ENCODE results near the gene SYP. TPM values are rescaled to one million over a fixed set of nuclear protein-coding genes. Genes with fewer than 3 reads are reported as not detected.

SYP gene
- polyA plus RNA-seq, 3 donors from 2014 or later = 0.29 to 0.43 TPM; not detected in 1

- no peaks in the 10 kb centered on the region for H3K9me3 Mint-ChIP-seq
- no peak overlapping the region for H3K27ac Mint-ChIP-seq
- H3K4me1 Mint-ChIP-seq = peaks cover 11 to 16% of the 10 kb centered on the region in 2 donors
- no peaks in the 10 kb centered on the region for H3K36me3 Mint-ChIP-seq
- no peak for DNase-seq
- H3K27me3 Mint-ChIP-seq (ENCODE audit: low read depth in 3 of 3) = peaks cover 3 to 6% (median 4%) of the 10 kb centered on the region in 3 donors
- H3K4me3 Mint-ChIP-seq = peak overlapping the region in 2 of 5 donors; percentile 33 to 45
Measured at GRCh38 chrX:49192722-49193328, 7.2 kb downstream of the SYP start.

GRCh38 chrX:49191574-49192011 lies 8.4 kb downstream of the SYP start:
- Mint-ChIP-seq H3K36me3 (no peaks in the 10 kb centered on the region), H3K27me3 (ENCODE audit: low read depth in 3 of 3) (peaks cover 2 to 6% (median 4%) of the 10 kb centered on the region in 3 donors), H3K4me3 (peak overlapping the region; percentile 85 to 95 (median 90)), H3K9me3 (no peaks in the 10 kb centered on the region), H3K27ac (peak overlapping the region; percentile 40 to 94 (median 84)), H3K4me1 (peaks cover 11 to 16% of the 10 kb centered on the region in 2 donors)
- no peak for DNase-seq

GRCh38 chrX:49190821-49191573 lies 9.0 kb downstream of the SYP start:
- Mint-ChIP-seq H3K4me3 (peak overlapping the region; percentile 85 to 95 (median 90)), H3K27ac (peak overlapping the region; percentile 80 to 94 (median 92)), H3K4me1 (peaks cover 11 to 16% of the 10 kb centered on the region in 2 donors)

GRCh38 chrX:49189606-49190005 lies 10.4 kb downstream of the SYP start:
- no peak for DNase-seq
- no peaks in the 10 kb centered on the region for H3K36me3 Mint-ChIP-seq
- peaks cover 4 to 6% (median 4%) of the 10 kb centered on the region in 3 donors for H3K27me3 Mint-ChIP-seq (ENCODE audit: low read depth in 3 of 3)
- no peaks in the 10 kb centered on the region for H3K9me3 Mint-ChIP-seq
- H3K27ac Mint-ChIP-seq = peak overlapping the region in 5 of 6 donors; percentile 14 to 63 (median 55)
- H3K4me3 Mint-ChIP-seq = peak overlapping the region; percentile 1 to 60 (median 48)
- peaks cover 18 to 24% of the 10 kb centered on the region in 2 donors for H3K4me1 Mint-ChIP-seq

More at GRCh38 chrX:49190821-49191573, 9.0 kb downstream of the SYP start:
- H3K36me3 Mint-ChIP-seq = no peaks in the 10 kb centered on the region
- peaks cover 2 to 6% (median 4%) of the 10 kb centered on the region in 3 donors for H3K27me3 Mint-ChIP-seq (ENCODE audit: low read depth in 3 of 3)
- DNase-seq = peak; percentile 89 to 94 (median 90)
- H3K9me3 Mint-ChIP-seq = no peaks in the 10 kb centered on the region

DNA sequence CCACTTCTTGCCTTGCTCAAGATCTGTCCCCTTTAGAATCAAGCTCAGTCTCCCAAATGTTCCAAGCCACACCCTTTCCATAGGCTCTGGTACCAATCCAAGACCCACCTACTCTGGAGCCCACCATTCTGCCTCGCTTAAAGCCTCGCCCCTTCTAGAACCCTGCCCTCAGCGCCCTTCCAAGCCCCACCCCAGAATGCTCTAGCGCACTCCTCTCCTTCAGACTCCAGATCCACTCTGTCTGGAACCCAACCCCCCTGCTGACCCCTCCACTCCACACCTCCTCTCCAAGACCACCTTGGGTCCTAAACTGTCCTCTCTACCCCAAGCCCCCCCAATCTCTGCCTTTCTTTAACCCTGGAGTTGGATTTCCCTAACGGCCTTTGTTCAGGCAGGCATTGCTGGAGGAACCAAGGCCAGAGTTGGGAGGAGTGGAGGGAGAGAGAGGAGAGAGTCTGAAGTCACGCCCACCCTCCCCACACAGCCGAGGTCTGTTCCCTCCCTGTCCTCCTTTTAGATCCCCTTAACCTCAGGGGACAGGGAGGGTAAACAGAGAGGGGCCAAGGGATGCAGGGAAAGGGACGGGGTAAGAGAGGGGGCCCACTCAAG lies 11.4 kb downstream of the SYP start:
- Mint-ChIP-seq H3K36me3 (no peaks in the 10 kb centered on the region), H3K9me3 (no peaks in the 10 kb centered on the region), H3K27me3 (ENCODE audit: low read depth in 3 of 3) (peaks cover 4 to 6% (median 4%) of the 10 kb centered on the region in 3 donors), H3K4me1 (peaks cover 21 to 25% of the 10 kb centered on the region in 2 donors), H3K4me3 (no peak overlapping the region), H3K27ac (peak overlapping the region in 1 of 6 donors; percentile 43)
- no peak for DNase-seq

DNA sequence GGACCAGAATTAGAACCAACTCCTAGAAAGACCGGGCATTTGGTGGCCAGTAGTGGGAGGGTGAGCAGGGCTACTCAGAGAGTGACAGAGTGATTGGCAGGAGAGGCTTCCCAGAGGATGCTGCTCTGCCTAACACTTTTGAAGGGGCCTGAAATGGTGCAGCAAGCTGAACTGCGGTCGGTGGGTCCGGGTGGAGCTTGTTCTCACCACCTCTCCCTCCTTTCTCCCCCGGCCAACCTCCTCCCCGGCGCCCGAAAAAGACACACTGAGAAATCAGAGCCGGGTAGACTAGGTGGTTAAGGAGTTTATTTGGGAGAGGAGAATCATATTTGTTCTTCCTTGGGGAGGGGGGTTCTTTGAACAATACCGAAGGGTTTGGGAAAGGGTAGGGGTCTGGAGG lies 12.5 kb downstream of the SYP start:
- Mint-ChIP-seq H3K4me3 (peak overlapping the region in 2 of 5 donors; percentile 15 to 42), H3K27me3 (ENCODE audit: low read depth in 3 of 3) (peaks cover 4 to 6% (median 4%) of the 10 kb centered on the region in 3 donors), H3K36me3 (peaks cover 0 to under 1% (median 0%) of the 10 kb centered on the region in 3 donors), H3K9me3 (no peaks in the 10 kb centered on the region), H3K4me1 (peaks cover 14 to 23% of the 10 kb centered on the region in 2 donors), H3K27ac (peak overlapping the region in 1 of 6 donors; percentile 69)
- no peak for DNase-seq

- peaks cover 4 to 6% (median 4%) of the 10 kb centered on the region in 3 donors for H3K27me3 Mint-ChIP-seq (ENCODE audit: low read depth in 3 of 3)
Measured at GRCh38 chrX:49187028-49187394, 13.0 kb downstream of the SYP start.

DNA sequence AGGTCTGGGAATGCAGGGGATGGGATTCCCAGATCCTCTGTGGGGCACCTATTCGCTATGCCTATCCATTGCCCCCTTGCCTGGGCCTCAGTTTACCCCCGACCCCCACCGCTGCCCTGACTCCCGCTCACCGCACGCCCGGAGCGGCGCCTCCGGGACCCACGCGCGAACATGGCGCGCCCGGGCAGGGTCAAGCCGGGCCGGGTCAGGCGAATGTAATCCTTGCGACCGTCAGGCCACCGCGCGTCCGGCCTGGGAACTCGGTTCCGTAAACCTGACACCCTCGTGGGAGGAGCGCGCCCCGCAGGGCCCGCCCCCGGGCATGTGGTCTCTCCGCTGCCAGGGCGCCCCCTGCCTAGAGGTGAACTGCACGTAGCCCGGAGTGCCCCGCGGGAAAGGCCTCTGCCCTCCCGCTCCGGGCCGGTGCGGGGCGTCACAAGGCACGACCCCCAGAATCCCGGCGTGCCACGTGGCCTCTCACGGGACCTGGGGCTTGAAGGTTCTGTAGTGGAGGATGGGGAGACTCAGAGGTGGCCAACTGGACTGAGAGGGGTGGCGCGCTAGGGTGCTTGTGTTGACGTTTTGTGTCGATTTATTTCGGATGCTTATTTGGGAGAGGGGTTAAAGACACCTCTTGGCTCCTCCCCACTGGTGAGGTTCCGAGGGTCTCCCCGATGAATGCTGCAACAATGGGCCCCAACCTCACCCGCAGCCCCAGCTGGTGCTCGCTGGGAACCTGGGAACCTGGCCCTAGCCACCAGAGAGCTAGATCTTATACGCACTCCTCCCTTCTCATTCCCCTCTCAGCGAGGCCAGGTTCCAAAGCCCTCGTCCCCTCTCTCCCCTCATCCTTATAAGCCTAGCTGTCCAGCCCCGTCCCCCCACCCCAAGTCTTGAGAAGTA lies 13.6 kb downstream of the SYP start, which contains the start of gene PRICKLE3:
Gene PRICKLE3 (minus strand): TSS at position 249 of the 903 bp plus-strand sequence. CDS start 76 bp downstream, at position 173.
- Mint-ChIP-seq H3K4me3 (peak within 1 kb of the TSS; percentile 63 to 73 (median 68)), H3K9me3 (no peaks in the 10 kb centered on the region), H3K27me3 (ENCODE audit: low read depth in 3 of 3) (peaks cover 4 to 6% (median 4%) of the 10 kb centered on the region in 3 donors), H3K36me3 (peaks cover 0 to 4% (median 0%) of the 10 kb centered on the region in 3 donors), H3K27ac (peak within 1 kb of the TSS in 3 of 6 donors; percentile 21 to 79 (median 22)), H3K4me1 (peaks cover 14 to 22% of the 10 kb centered on the region in 2 donors)
- DNase-seq = peak; percentile 68 to 70 (median 69)

More at GRCh38 chrX:49187028-49187394, 13.0 kb downstream of the SYP start:
- Mint-ChIP-seq H3K36me3 (peaks cover 0 to 4% (median 0%) of the 10 kb centered on the region in 3 donors), H3K4me3 (peak overlapping the region in 2 of 5 donors; percentile 42 to 61), H3K4me1 (peaks cover 14 to 23% of the 10 kb centered on the region in 2 donors), H3K9me3 (no peaks in the 10 kb centered on the region), H3K27ac (peak overlapping the region in 1 of 6 donors; percentile 69)
- no peak for DNase-seq

- no peaks in the 10 kb centered on the region for H3K9me3 Mint-ChIP-seq
- DNase-seq = no peak
- peaks cover 8 to 17% of the 10 kb centered on the region in 2 donors for H3K4me1 Mint-ChIP-seq
- H3K27me3 Mint-ChIP-seq (ENCODE audit: low read depth in 3 of 3) = peaks cover 0 to 2% (median 2%) of the 10 kb centered on the region in 3 donors
- peak overlapping the region; percentile 63 to 73 (median 68) for H3K4me3 Mint-ChIP-seq
- peak overlapping the region in 1 of 6 donors; percentile 79 for H3K27ac Mint-ChIP-seq
- peaks cover under 1 to 10% (median 4%) of the 10 kb centered on the region in 3 donors for H3K36me3 Mint-ChIP-seq
Measured at GRCh38 chrX:49184294-49185281, 15.4 kb downstream of the SYP start.

DNA sequence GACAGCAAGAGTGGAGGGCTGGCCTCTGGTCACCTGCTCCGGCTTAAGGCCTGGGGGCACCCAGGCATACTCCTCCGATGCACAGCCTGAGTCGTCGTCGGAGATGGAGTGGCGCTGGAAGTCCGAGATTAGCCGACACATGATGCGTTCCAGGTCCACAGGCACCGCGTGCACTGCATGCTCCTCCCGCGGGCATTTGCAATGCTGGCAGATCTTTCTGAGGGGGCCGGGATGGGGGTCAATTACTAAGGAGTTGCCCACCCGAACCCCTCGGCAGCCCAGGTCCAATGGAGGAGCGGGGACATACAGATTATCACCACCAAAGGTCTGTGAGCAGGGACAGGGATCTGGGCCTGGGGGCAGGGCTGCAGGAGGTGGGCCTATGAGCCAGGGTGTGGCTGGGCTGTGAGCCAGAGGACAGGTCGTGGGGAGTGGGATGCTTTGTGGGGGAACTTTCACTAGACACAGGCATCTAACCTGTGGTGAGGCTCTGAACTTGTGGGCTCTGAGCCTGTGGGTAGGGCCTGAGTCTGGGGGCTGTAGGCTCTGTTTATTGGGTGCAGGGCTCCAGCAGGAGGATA lies 16.2 kb downstream of the SYP start:
- H3K27ac Mint-ChIP-seq = no peak overlapping the region
- H3K4me3 Mint-ChIP-seq = peak overlapping the region in 1 of 5 donors; percentile 33
- H3K4me1 Mint-ChIP-seq = peaks cover 8 to 16% of the 10 kb centered on the region in 2 donors
- no peaks in the 10 kb centered on the region for H3K9me3 Mint-ChIP-seq
- H3K27me3 Mint-ChIP-seq (ENCODE audit: low read depth in 3 of 3) = peaks cover 0 to 2% (median 2%) of the 10 kb centered on the region in 3 donors
- DNase-seq = no peak
- H3K36me3 Mint-ChIP-seq = peaks cover 4 to 10% (median 7%) of the 10 kb centered on the region in 3 donors

DNA sequence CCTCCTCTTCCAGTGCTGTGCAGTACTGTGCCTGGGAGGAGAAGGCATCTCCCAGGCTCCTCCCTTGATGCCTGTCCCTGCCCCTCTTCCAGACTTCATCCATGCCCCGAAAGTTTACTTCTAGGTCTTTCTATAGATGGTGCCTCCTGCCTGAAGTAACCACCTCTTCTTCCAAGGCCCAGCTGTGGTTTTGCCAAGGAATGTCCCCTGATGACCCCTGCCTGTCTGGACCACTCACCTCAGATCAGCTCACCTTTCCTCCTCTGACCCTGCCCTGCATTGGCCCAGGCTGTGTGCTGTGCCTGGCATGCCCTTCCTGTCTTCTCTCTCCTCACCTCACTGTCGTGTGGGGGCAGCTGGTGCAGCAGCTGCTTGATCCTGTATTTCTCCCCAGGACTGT lies 20.6 kb downstream of the SYP start:
- Mint-ChIP-seq H3K36me3 (peaks cover 4 to 12% (median 10%) of the 10 kb centered on the region in 3 donors), H3K9me3 (no peaks in the 10 kb centered on the region), H3K4me1 (peaks cover 0 to 10% of the 10 kb centered on the region in 2 donors), H3K27me3 (ENCODE audit: low read depth in 3 of 3) (peaks cover 2% of the 10 kb centered on the region in 3 donors), H3K4me3 (no peak overlapping the region), H3K27ac (peak overlapping the region in 1 of 6 donors; percentile 8)
- DNase-seq = no peak

Data from immature natural killer cell (primary cell).